HepG2 (cell line): ENCODE measurements around the gene MAN1B1. TPM values are rescaled to one million over a fixed set of nuclear protein-coding genes. Genes with fewer than 3 reads are reported as not detected.
"Not testable (repeated sequence)": the region's sequence is repeated elsewhere in the genome, so short reads cannot be mapped to it uniquely, and the experiment has no call there.

ENCODE experiments used
- ATAC-seq: fragments of 200-7000 bp; cut with Tn5 transposase; 3 replicates; pipeline ENCODE4 v1.9.1; 2020; ENCODE audit warnings: mild to moderate bottlenecking, moderate library complexity
- BruUV-seq: library from RNA; stranded (reverse); fragments of 400-500 nt; replicated peaks from 2 replicates; lab custom pipeline; 2021; lab: Mats Ljungman, UMichigan
- CTCF ChIA-PET: fragments of 300-600 bp; formaldehyde crosslinking; extraction: SDS; loops from one replicate; lab custom pipeline; 2021; ENCODE audit warnings: low total read pairs, inconsistent platforms, low intra/inter-chr PET ratio; lab: Yijun Ruan, JAX
- POLR2A ChIA-PET: fragments of 350-600 bp; sonication (Branson Sonifier 250); formaldehyde crosslinking; loops from one replicate; lab custom pipeline; 2020; ENCODE audit warnings: antibody characterized with exemption, inconsistent platforms; lab: Yijun Ruan, JAX
- DNase-seq: peaks from one replicate; pipeline ENCODE4 v3.0.0-alpha.2; 2015; ENCODE audit warnings: low spot score
- FAIRE-seq: peaks from 3 replicates; lab custom pipeline; 2011; peaks lifted over from hg19 to GRCh38; lab: Jason Lieb, UNC
- H2AFZ ChIP-seq: one replicate; pipeline ENCODE4 v1.6.1; 2011; ENCODE audit warnings: low read length, inconsistent platforms
- H3K27ac ChIP-seq: fragments of 300-600 bp; 3 replicates; pipeline ENCODE4 v1.8.0; 2011; ENCODE audit warnings: mixed run types, mild to moderate bottlenecking, mixed read lengths, low read length, inconsistent platforms; ENCODE audit not compliant: insufficient read depth; ENCODE audit errors: extremely low read length
- H3K27me3 ChIP-seq, 2 experiments: fragments of 200-600 bp in 1 of 2; 2 replicates in 1 of 2; 3 replicates in 1 of 2; pipeline versions ENCODE4 v1.6.0 to v1.8.0; 2011; ENCODE audit warnings: low read length in 2 of 2, mild to moderate bottlenecking in 2 of 2, moderate library complexity in 2 of 2, inconsistent platforms in 1 of 2; ENCODE audit not compliant: insufficient read depth in 2 of 2, control insufficient read depth in 1 of 2
- H3K36me3 ChIP-seq, 2 experiments: fragments of 200-600 bp in 1 of 2; replicated peaks in 1 of 2; 2 replicates in 1 of 2; 3 replicates in 1 of 2; pipeline versions ENCODE4 v1.5.1 to v1.8.0; 2011; ENCODE audit warnings: low read length in 2 of 2, inconsistent platforms in 1 of 2; ENCODE audit not compliant: insufficient read depth in 2 of 2, control insufficient read depth in 1 of 2
- H3K4me1 ChIP-seq: 2 replicates; pipeline ENCODE4 v1.5.1; 2012; ENCODE audit warnings: low read length, inconsistent platforms; ENCODE audit not compliant: insufficient read depth
- H3K4me2 ChIP-seq: 2 replicates; pipeline ENCODE4 v1.6.0; 2011; ENCODE audit warnings: low read depth, low read length, inconsistent platforms
- H3K4me3 ChIP-seq, 3 experiments: fragments of 200-600 bp in 1 of 3; sonication (generic), shearing (Covaris generic) in 1 of 3; replicated peaks in 1 of 3; 2 replicates each; pipeline ENCODE4 v1.5.1; 2011 to 2016; ENCODE audit warnings: low read length in 3 of 3, inconsistent platforms in 2 of 3, low read depth in 2 of 3, mild to moderate bottlenecking in 2 of 3, control low read depth in 1 of 3, mixed read lengths in 1 of 3; ENCODE audit not compliant: insufficient read depth in 1 of 3
- H3K79me2 ChIP-seq: one replicate; pipeline ENCODE4 v1.6.1; 2011; ENCODE audit warnings: low read length, inconsistent platforms; ENCODE audit not compliant: insufficient read depth
- H3K9ac ChIP-seq: 2 replicates; pipeline ENCODE4 v1.6.0; 2011; ENCODE audit warnings: mild to moderate bottlenecking, low read depth, low read length, inconsistent platforms; ENCODE audit not compliant: insufficient read depth
- H3K9me3 ChIP-seq: 2 replicates; pipeline ENCODE4 v1.5.1; 2012; ENCODE audit warnings: mild to moderate bottlenecking, low read length
- H4K20me1 ChIP-seq: 2 replicates; pipeline ENCODE4 v1.6.0; 2011; ENCODE audit warnings: inconsistent platforms, mild to moderate bottlenecking, low read length, moderate library complexity; ENCODE audit not compliant: insufficient read depth
- HNRNPK ChIP-seq: fragments of 200-400 bp; formaldehyde crosslinking; IDR thresholded peaks from 2 replicates; pipeline ENCODE4 v1.6.1; 2018; ENCODE audit warnings: low read length, low read depth, moderate library complexity, mild to moderate bottlenecking; ENCODE audit not compliant: poor library complexity, severe bottlenecking
- HOXD1 ChIP-seq: sonication (generic); formaldehyde crosslinking; IDR thresholded peaks from 2 replicates; pipeline ENCODE4 v1.5.0; 2020; ENCODE audit warnings: missing genetic modification reagents
- NCOR1 ChIP-seq: fragments of 200-600 bp; sonication (generic); IDR thresholded peaks from 2 replicates; pipeline ENCODE4 v1.7.0; 2017; ENCODE audit warnings: antibody characterized with exemption, low read length, borderline replicate concordance
- NFRKB ChIP-seq: fragments of 450-650 bp; IDR thresholded peaks from 2 replicates; pipeline ENCODE4 v1.6.1; 2017
- PAF1 ChIP-seq: IDR thresholded peaks from 2 replicates; pipeline ENCODE4 v1.6.1; 2016; ENCODE audit warnings: missing genetic modification reagents, missing compliant biosample characterization
- PITX1 ChIP-seq: sonication (generic); formaldehyde crosslinking; IDR thresholded peaks from 2 replicates; pipeline ENCODE4 v1.5.1; 2020; ENCODE audit warnings: mild to moderate bottlenecking, missing genetic modification reagents
- REL ChIP-seq: sonication (generic); formaldehyde crosslinking; conservative IDR thresholded peaks from 2 replicates; pipeline ENCODE4 v1.8.0; 2022; ENCODE audit warnings: mild to moderate bottlenecking, missing genetic modification reagents, moderate library complexity
- SAP130 ChIP-seq: IDR thresholded peaks from 2 replicates; pipeline ENCODE4 v1.6.1; 2016; ENCODE audit warnings: low read depth
- THYN1 ChIP-seq: sonication (generic); formaldehyde crosslinking; IDR thresholded peaks from 2 replicates; pipeline ENCODE4 v1.8.1; 2023; ENCODE audit warnings: low read depth, mild to moderate bottlenecking, moderate library complexity, missing genetic modification reagents, borderline replicate concordance
- ZNF747 ChIP-seq: sonication (generic); formaldehyde crosslinking; IDR thresholded peaks from 2 replicates; pipeline ENCODE4 v1.8.1; 2023; ENCODE audit warnings: missing genetic modification reagents, mild to moderate bottlenecking, borderline replicate concordance
- WGBS: methylation state at CpG from one replicate; pipeline ENCODE4 v1.1.6; 2017; ENCODE audit warnings: low lambda C conversion rate; 5-methylcytosine and 5-hydroxymethylcytosine counted together
- in situ Hi-C: cut with HindIII; loops from 2 replicates; pipeline ENCODE4 v1.10.0; 2017; ENCODE audit warnings: low pct_unique_long_range_greater_than_20kb; ENCODE audit not compliant: extremely low pct_ligation_motif_present
- intact Hi-C: fragments of 100-400 bp; cut with micrococcal nuclease; formaldehyde crosslinking; loops from one replicate; pipeline ENCODE4 v1.10.0; 2022; ENCODE audit not compliant: unreplicated experiment
- polyA plus RNA-seq, 8 experiments: library from polyadenylated mRNA; depleted of rRNA in 3 of 8; stranded (reverse) in 7 of 8; unstranded in 1 of 8; fragments of >200 nt; fragmentation: Illumina TruSeq in 4 of 8; extraction: Trizol in 4 of 8; gene quantifications; 2 replicates each; pipeline versions ENCODE4 v1.2.1 to v1.2.3, GENCODE V29; 2011 to 2016; ENCODE audit warnings: low read depth in 4 of 8, missing spikeins in 1 of 8, mixed read lengths in 1 of 8; ENCODE audit not compliant: insufficient read depth in 1 of 8
- total RNA-seq, 5 experiments: library from RNA; depleted of rRNA; stranded (reverse); fragments of >200 nt; fragmentation: Illumina TruSeq; extraction: Trizol; gene quantifications; 2 replicates each; pipeline ENCODE4 v1.2.3, GENCODE V29; 2016; ENCODE audit warnings: low read depth in 1 of 5
- TF ChIP-seq, protein P1 (sequence below): sonication (generic); formaldehyde crosslinking; IDR thresholded peaks from 2 replicates; pipeline ENCODE4 v1.5.0; 2020; ENCODE audit warnings: mild to moderate bottlenecking, missing genetic modification reagents
- TF ChIP-seq, protein P2 (sequence below): sonication (generic); formaldehyde crosslinking; IDR thresholded peaks from 2 replicates; pipeline ENCODE4 v1.5.1; 2020; ENCODE audit warnings: mild to moderate bottlenecking, missing genetic modification reagents
- TF ChIP-seq, protein P3 (sequence below): sonication (generic); formaldehyde crosslinking; IDR thresholded peaks from 2 replicates; pipeline ENCODE4 v1.4.0; 2020; ENCODE audit warnings: mild to moderate bottlenecking, missing genetic modification reagents

MAN1B1 gene
- total and polyA plus RNA-seq, 2 of the 13 experiments (the other 11 are each of a cell fraction or from before 2014, with no cell fraction given): 48.9 to 59.5 TPM

DNA sequence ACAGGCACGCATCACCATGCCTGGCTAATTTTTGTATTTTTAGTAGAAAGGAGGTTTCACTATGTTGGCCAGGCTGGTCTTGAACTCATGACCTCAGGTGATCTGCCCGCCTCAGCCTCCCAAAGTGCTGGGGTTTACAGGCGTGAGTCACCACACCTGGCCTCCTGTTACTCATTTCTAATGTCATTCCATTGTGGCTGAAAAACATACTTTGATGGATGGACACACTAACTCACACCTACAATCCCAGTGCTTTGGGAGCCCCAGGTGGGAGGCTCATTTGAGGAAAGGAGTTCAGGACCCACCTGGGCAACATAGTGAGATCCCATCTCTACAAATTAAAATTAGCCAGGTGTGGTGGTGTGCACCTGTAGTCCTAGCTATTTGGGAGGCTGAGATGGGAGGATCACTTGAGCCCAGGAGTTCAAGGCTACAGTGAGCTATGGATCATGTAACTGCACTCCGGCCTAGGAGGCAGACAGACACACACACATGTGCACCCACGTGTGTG is 37.2 kb downstream of the MAN1B1 start:
- BruUV-seq, H3K4me2 ChIP-seq, in situ Hi-C loops, FAIRE-seq, H3K9me3 ChIP-seq, CTCF ChIA-PET, H3K27ac ChIP-seq, H3K27me3 ChIP-seq, DNase-seq, ATAC-seq, H2AFZ ChIP-seq, H3K36me3 ChIP-seq, POLR2A ChIA-PET, H3K4me3 ChIP-seq, H3K9ac ChIP-seq, intact Hi-C loops, H4K20me1 ChIP-seq: not testable (repeated sequence)
- TF ChIP-seq, protein P1, sequence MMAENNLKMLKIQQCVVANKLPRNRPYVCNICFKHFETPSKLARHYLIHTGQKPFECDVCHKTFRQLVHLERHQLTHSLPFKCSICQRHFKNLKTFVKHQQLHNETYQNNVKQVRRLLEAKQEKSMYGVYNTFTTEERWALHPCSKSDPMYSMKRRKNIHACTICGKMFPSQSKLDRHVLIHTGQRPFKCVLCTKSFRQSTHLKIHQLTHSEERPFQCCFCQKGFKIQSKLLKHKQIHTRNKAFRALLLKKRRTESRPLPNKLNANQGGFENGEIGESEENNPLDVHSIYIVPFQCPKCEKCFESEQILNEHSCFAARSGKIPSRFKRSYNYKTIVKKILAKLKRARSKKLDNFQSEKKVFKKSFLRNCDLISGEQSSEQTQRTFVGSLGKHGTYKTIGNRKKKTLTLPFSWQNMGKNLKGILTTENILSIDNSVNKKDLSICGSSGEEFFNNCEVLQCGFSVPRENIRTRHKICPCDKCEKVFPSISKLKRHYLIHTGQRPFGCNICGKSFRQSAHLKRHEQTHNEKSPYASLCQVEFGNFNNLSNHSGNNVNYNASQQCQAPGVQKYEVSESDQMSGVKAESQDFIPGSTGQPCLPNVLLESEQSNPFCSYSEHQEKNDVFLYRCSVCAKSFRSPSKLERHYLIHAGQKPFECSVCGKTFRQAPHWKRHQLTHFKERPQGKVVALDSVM: peak; percentile 21; the same call in 1 of the 2 replicates
- H3K79me2 ChIP-seq: peaks cover 17% of the 10 kb centered on the region
- WGBS: 88% methylated on average over 5 of the region's 5 CpGs
- peaks cover 34% of the 10 kb centered on the region for H3K4me1 ChIP-seq

DNA sequence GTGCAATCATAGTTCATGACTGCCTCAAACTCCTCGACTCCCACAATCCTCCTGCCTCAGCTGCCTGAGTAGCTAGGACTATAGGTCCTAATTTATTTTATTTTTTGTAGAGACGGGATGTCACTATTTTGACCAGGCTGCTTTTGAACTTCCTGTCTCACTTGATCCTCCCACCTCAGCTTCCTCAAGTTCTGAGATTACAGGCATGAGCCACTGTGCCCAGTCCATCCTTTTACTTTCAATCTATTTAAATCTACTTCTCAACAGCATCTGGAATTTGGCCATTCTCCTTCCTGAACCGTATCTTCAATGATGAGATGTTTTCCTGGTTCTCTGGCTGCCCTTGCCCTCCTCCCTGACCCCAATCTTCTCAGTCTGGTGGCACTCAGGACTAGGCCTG is 40.0 kb downstream of the MAN1B1 start:
- ATAC-seq: no peak
- intact Hi-C loops: no loop called here
- TF ChIP-seq HNRNPK (no peak), SAP130 (CRISPR knock-in tag) (no peak; the same call in 1 of the 2 replicates), NCOR1 (no peak), PITX1 (CRISPR knock-in tag) (no peak), HOXD1 (CRISPR knock-in tag) (no peak), PAF1 (CRISPR knock-in tag) (no peak), REL (CRISPR knock-in tag) (no peak), NFRKB (no peak), ZNF747 (CRISPR knock-in tag) (no peak), THYN1 (CRISPR knock-in tag) (no peak)
- TF ChIP-seq, protein P2, sequence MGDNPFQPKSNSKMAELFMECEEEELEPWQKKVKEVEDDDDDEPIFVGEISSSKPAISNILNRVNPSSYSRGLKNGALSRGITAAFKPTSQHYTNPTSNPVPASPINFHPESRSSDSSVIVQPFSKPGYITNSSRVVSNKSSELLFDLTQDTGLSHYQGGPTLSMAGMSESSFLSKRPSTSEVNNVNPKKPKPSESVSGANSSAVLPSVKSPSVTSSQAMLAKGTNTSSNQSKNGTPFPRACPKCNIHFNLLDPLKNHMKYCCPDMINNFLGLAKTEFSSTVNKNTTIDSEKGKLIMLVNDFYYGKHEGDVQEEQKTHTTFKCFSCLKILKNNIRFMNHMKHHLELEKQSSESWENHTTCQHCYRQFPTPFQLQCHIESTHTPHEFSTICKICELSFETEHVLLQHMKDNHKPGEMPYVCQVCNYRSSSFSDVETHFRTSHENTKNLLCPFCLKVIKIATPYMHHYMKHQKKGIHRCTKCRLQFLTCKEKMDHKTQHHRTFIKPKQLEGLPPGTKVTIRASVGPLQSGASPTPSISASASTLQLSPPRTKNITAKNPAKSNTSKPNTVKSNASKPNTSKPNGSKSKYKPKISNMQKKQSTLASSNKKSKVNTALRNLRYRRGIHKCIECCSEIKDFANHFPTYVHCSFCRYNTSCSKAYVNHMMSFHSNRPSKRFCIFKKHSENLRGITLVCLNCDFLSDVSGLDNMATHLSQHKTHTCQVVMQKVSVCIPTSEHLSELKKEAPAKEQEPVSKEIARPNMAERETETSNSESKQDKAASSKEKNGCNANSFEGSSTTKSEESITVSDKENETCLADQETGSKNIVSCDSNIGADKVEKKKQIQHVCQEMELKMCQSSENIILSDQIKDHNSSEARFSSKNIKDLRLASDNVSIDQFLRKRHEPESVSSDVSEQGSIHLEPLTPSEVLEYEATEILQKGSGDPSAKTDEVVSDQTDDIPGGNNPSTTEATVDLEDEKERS (CRISPR knock-in tag): no peak
- TF ChIP-seq, protein P3, sequence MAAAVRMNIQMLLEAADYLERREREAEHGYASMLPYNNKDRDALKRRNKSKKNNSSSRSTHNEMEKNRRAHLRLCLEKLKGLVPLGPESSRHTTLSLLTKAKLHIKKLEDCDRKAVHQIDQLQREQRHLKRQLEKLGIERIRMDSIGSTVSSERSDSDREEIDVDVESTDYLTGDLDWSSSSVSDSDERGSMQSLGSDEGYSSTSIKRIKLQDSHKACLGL (CRISPR knock-in tag): no peak

More for the DNA sequence above, 40.0 kb downstream of the MAN1B1 start:
- FAIRE-seq: no peak
- no TSS peak for BruUV-seq
- no peak overlapping the region for H2AFZ ChIP-seq
- H3K27me3 ChIP-seq: no peaks in the 10 kb centered on the region
- peaks cover 19% of the 10 kb centered on the region for H3K79me2 ChIP-seq
- H3K9me3 ChIP-seq: no peaks in the 10 kb centered on the region
- peaks cover 34% of the 10 kb centered on the region for H3K4me1 ChIP-seq
- POLR2A ChIA-PET: interaction anchor here (1.3 to 2.2 kb wide), 5 partner anchors 40 to 150 kb away, joined by 4 to 8 read pairs (median 7); partner anchors contain the start of genes MAN1B1 and RNF224
- no peak for DNase-seq
- peak overlapping the region; percentile 75 to 90 (median 85); a peak in 5 of 6 replicates for H3K4me3 ChIP-seq
- H3K4me2 ChIP-seq: peak overlapping the region; percentile 98
- H3K36me3 ChIP-seq: no peaks in the 10 kb centered on the region
- H3K9ac ChIP-seq: peak overlapping the region; percentile 80
- H3K27ac ChIP-seq: peak overlapping the region; percentile 82
- CTCF ChIA-PET: no interaction called here
- in situ Hi-C loops: no loop called here
- peaks cover 5% of the 10 kb centered on the region; the same call in 1 of the 2 replicates for H4K20me1 ChIP-seq
- 34% methylated on average over 3 of the region's 3 CpGs for WGBS
